Ovary (tissue), 9 donors: Measurements from ENCODE around the gene COX7A1. TPM values are rescaled to one million over a fixed set of nuclear protein-coding genes. Genes with fewer than 3 reads are reported as not detected.
A peak's percentile ranks its signal among the peaks of the same experiment; 100 is the strongest.

Experiments used
- DNase-seq, 5 donors: peaks; one replicate each; pipeline ENCODE4 v3.0.0-alpha.2; 2019 to 2020
- H3K27ac ChIP-seq, 2 donors: fragments of 200-600 bp; one replicate each; pipeline versions ENCODE4 v1.5.1 to v1.8.0; 2019 to 2022
- H3K27me3 ChIP-seq: fragments of 200-600 bp; one replicate; pipeline ENCODE4 v1.8.0; 2022
- H3K36me3 ChIP-seq: fragments of 200-600 bp; sonication (generic); one replicate; pipeline ENCODE4 v1.5.1; 2019
- H3K4me1 ChIP-seq: one replicate; pipeline ENCODE4 v1.8.1; 2013; ENCODE audit warnings: mild to moderate bottlenecking, moderate library complexity; ENCODE audit not compliant: insufficient read depth
- H3K4me3 ChIP-seq: fragments of 200-600 bp; sonication (generic); one replicate; pipeline ENCODE4 v1.5.1; 2017
- H3K9me3 ChIP-seq, 2 donors: fragments of 200-600 bp in 1 of 2; sonication (generic) in 1 of 2; one replicate each; pipeline versions ENCODE4 v1.5.1 to v1.8.1; 2013 to 2019; ENCODE audit warnings: mild to moderate bottlenecking in 1 of 2, moderate library complexity in 1 of 2
- EP300 ChIP-seq: sonication (generic); formaldehyde crosslinking; IDR thresholded peaks from one replicate; pipeline ENCODE4 v1.6.1; 2017; ENCODE audit warnings: antibody characterized with exemption
- POLR2A ChIP-seq: fragments of 450-650 bp; IDR thresholded peaks from one replicate; pipeline ENCODE4 v1.6.1; 2017; ENCODE audit warnings: antibody characterized with exemption, mild to moderate bottlenecking, moderate library complexity
- WGBS, 3 donors: extraction: QIAGEN DNeasy Blood & Tissue Kit in 1 of 3; methylation state at CpG; one replicate each; pipeline versions ENCODE4 v1.1.5 to v1.1.7; 2013 to 2017; 5-methylcytosine and 5-hydroxymethylcytosine counted together
- intact Hi-C, 4 donors: fragments of 100-400 bp; cut with DNase I; formaldehyde crosslinking; loops; one replicate each; pipeline versions ENCODE4 v1.11.0 to v1.15.1; 2022 to 2023
- polyA plus RNA-seq, 2 donors: library from polyadenylated mRNA; stranded (reverse); fragments of 200-250 nt in 1 of 2; fragments of 350-450 nt in 1 of 2; fragmentation: Illumina TruSeq in 1 of 2; extraction: RNeasy Lipid Tissue Mini Kit (QIAGEN cat#74804) in 1 of 2; gene quantifications; one replicate each; pipeline ENCODE4 v1.2.3, GENCODE V29; 2013 to 2014
- total RNA-seq, 7 donors: library from RNA; depleted of rRNA in 2 of 7; stranded (reverse); fragments of >200 nt in 2 of 7; fragmentation: NEBNext Ultra II Directional in 3 of 7; extraction: Animal tissue kit (Norgen Biotek cat#: 25700) in 3 of 7; gene quantifications; one replicate each; pipeline versions ENCODE4 v1.1.0 to v1.2.4, GENCODE V29; 2016 to 2023
- TF ChIP-seq, protein P1 (sequence below), 3 donors: fragments of 450-650 bp in 2 of 3; fragments of 200-600 bp in 1 of 3; IDR thresholded peaks; one replicate each; pipeline versions ENCODE4 v1.5.1 to v1.8.0; 2016 to 2022; ENCODE audit warnings: antibody characterized with exemption in 3 of 3, mild to moderate bottlenecking in 1 of 3
- donor health status: DM: no; HTN: no; CAD: no; lungs with moderate emphysema.
- donor health status: DM: no; HTN: no; CAD: no.
- donor health status: Bipolar disorder and iron deficiency.
- donor health status: DM: yes; HTN: yes; CAD: no.
- donor health status: DM: no; HTN: no; CAD: no.
- donor health status: DM: yes; HTN: yes; CAD: no.

The COX7A1 gene
- total and polyA plus RNA-seq, 9 donors = 31.4 to 81.4 (median 46.6) TPM

DNA sequence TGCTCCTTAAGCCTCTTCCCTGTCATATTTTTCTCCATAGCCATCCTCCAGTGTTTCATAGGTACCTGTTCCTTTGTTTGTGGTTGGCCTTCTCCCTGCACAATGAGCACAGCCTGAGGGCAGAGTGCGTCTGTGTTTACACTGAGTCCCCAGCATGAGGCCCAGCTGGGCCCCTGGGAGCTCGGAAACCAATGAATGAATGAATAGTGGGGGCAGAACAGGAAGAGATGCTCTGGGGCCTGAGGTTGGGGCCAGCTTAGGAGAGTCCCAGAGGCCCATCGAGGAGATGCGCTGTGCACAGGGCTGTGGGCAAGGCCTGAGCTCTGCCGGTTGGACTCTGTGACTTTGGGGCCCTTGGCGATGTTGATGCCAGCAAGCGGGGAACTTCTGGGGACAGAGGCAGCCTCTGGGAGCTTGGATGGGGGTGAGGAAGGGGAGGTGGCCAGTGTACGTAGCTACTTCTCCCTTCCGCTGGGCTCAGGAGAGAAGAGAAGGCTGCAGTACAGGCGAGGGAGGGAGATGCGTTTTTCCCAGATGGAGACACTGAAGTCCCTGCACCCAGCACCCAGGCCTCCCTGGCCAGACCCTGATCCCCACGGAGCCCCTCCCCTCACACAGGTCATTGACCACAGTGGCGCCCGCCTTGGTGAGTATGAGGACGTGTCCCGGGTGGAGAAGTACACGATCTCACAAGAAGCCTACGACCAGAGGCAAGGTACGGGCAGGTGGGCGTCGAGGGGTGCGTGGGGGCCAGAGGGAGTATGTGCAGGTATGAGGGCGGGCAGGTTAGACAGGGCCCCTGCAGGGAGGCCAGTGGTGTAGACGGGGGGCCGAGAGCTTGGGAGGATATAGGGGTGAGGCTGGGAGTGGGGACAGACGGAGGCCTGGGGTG lies 31.9 kb downstream of the COX7A1 start:
- WGBS, 3 donors = 87 to 90% (median 87%) methylated on average over 26 of the region's 26 CpGs
- Histone ChIP-seq H3K4me3 (no peak overlapping the region), H3K4me1 (peaks cover 7% of the 10 kb centered on the region), H3K27me3 (no peaks in the 10 kb centered on the region), H3K36me3 (no peaks in the 10 kb centered on the region), H3K9me3 (no peaks in the 10 kb centered on the region), H3K27ac (no peak overlapping the region)
- no peak for DNase-seq
- intact Hi-C loops = no loop called here
- TF ChIP-seq EP300 = no peak
- TF ChIP-seq, protein P1, sequence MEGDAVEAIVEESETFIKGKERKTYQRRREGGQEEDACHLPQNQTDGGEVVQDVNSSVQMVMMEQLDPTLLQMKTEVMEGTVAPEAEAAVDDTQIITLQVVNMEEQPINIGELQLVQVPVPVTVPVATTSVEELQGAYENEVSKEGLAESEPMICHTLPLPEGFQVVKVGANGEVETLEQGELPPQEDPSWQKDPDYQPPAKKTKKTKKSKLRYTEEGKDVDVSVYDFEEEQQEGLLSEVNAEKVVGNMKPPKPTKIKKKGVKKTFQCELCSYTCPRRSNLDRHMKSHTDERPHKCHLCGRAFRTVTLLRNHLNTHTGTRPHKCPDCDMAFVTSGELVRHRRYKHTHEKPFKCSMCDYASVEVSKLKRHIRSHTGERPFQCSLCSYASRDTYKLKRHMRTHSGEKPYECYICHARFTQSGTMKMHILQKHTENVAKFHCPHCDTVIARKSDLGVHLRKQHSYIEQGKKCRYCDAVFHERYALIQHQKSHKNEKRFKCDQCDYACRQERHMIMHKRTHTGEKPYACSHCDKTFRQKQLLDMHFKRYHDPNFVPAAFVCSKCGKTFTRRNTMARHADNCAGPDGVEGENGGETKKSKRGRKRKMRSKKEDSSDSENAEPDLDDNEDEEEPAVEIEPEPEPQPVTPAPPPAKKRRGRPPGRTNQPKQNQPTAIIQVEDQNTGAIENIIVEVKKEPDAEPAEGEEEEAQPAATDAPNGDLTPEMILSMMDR (IDR thresholded peaks at IDR 0.05) = no peak

DNA sequence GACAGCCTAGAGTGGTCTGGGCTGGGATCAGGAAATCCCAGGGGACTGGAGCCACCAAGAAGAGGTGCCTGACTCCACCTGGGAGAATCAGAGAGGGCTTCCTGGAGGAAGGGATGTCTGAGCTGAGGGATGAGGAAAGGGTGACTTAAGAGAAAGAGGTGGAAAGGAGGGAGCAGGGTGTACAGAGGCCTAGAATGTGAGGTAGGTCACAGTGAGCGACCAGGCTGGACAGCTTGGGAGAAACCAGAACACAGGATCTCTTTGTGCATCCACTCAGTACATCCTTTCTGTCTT lies 36.0 kb downstream of the COX7A1 start:
- H3K4me1 ChIP-seq = peaks cover 12% of the 10 kb centered on the region
- no peaks in the 10 kb centered on the region for H3K9me3 ChIP-seq
- H3K27me3 ChIP-seq = no peaks in the 10 kb centered on the region
- no peaks in the 10 kb centered on the region for H3K36me3 ChIP-seq
- DNase-seq = no peak
- peak overlapping the region in 1 of 2 donors; percentile 82 for H3K27ac ChIP-seq
- 86 to 100% (median 91%) methylated on average over 1 of the region's 1 CpG for WGBS, 3 donors
- intact Hi-C loops = no loop called here
- H3K4me3 ChIP-seq = peak overlapping the region; percentile 64
- TF ChIP-seq POLR2A = no peak
- TF ChIP-seq EP300 = no peak
- TF ChIP-seq, protein P1 (IDR thresholded peaks at IDR 0.05) = no peak

DNA sequence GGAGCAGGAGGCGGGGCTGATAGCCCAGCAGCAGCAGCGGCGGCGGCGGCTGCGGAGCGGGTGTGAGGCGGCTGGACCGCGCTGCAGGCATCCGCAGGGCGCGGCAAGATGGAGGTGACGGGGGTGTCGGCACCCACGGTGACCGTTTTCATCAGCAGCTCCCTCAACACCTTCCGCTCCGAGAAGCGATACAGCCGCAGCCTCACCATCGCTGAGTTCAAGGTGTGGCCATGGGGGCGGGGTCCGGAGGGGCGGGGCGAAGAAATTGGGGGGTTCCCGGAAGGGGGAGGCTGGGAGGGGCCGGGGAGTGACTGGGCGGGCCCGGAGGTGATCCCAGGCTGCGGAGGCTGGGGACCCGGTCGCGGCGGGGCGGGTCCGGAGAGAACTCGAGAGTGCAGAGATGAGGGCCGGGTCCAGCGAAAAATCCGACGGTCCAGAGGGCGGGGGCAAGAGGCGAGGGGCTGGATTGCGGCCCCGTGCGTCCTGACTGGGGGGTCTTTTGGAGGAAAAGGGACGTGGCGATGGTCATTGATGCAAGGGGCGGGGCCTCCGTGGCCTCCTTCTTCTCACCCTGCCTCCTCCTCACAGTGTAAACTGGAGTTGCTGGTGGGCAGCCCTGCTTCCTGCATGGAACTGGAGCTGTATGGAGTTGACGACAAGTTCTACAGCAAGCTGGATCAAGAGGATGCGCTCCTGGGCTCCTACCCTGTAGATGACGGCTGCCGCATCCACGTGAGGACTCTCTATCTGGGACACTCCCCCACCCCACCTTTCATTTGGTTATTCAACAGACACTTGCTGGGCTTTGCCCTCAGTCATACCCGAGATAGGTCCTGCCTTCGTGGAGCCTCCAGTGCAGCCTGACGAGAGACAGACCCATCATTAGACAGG lies 36.5 kb downstream of the COX7A1 start, which contains the start of gene TBCB:
TSS of gene TBCB (plus strand) at position 16 of the 891 bp plus-strand sequence. CDS start at position 109, 93 bp downstream.
- 2 to 5% (median 2%) methylated on average over 52 to 59 of the region's 59 CpGs for WGBS, 3 donors
- Histone ChIP-seq H3K27ac (peak within 1 kb of the TSS; percentile 65 to 82), H3K4me3 (peak within 1 kb of the TSS; percentile 64), H3K9me3 (no peaks in the 10 kb centered on the region), H3K36me3 (no peaks in the 10 kb centered on the region), H3K27me3 (no peaks in the 10 kb centered on the region), H3K4me1 (peaks cover 12% of the 10 kb centered on the region)
- peak; percentile 39 for TF ChIP-seq POLR2A
- TF ChIP-seq, protein P1 (IDR thresholded peaks at IDR 0.05) = no peak
- peak in 1 of 5 donors; percentile 34 for DNase-seq
- intact Hi-C loops = loop anchor here in 2 of 4 donors (2.0 kb wide), 2 partner anchors 61 to 119 kb away; partner anchors contain the start of genes THAP8 (in 1 of the 2) and WDR62 (in 1 of the 2)

DNA sequence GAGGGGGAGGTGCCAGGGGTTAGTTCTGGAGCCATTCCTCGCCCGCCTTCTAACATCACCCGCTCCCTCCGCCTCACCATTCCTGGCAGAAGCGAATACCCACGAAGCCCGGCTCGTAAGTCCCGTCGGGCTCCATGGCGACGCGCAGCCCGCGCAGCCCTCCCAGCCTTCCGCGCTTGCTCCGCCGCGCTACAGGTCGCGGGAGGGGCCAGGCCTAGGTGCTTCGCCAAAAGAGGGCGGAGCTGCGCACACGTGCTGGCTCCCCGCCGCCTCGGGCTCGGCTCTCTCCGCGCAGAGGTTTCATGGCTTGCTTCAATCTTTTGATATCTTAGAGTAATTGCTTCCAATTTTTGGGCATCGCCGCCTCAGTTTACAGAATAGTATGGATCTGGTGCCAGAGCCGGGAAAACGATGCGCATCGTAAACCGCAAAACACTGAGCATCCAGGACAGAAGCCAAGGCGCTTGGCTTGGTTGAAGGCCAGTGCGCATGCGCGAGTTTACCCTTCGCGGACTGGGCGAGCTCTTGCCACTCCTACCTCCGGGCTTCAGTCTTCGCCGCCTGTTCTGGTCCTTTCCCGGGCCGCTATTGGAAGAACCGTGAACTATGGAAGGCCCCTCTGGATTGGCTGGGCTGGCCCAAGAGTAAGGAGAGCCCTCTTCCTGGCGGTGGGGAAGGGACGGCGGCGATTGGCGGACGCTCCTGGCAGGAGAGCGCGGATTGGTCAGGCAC lies 37.4 kb downstream of the COX7A1 start, which contains the start of gene POLR2I:
TSS of gene POLR2I (minus strand) at position 155 of the 732 bp plus-strand sequence. CDS start at position 136, 19 bp downstream.
- H3K27ac ChIP-seq = peak within 1 kb of the TSS; percentile 65 to 82
- 0 to 1% (median 0%) methylated on average over 54 to 60 of the region's 60 CpGs for WGBS, 3 donors
- TF ChIP-seq, protein P1 (IDR thresholded peaks at IDR 0.05) = peak in 1 of 3 donors; percentile 10
- no peak for TF ChIP-seq EP300
- TF ChIP-seq POLR2A = peak; percentile 82
- no peaks in the 10 kb centered on the region for H3K36me3 ChIP-seq
- peaks cover 12% of the 10 kb centered on the region for H3K4me1 ChIP-seq
- DNase-seq = peak; percentile 99 to 100 (median 99)
- H3K9me3 ChIP-seq = no peaks in the 10 kb centered on the region
- H3K27me3 ChIP-seq = no peaks in the 10 kb centered on the region
- H3K4me3 ChIP-seq = peak within 1 kb of the TSS; percentile 64
- intact Hi-C loops = loop anchor here in 2 of 4 donors (2.0 kb wide), 2 partner anchors 60 to 118 kb away; partner anchors contain the start of genes THAP8 (in 1 of the 2) and WDR62 (in 1 of the 2)
